Fibroblast of gingiva (primary cell): Measurements from ENCODE around the gene METRNL.

ENCODE experiments used
- DNase-seq: peaks from one replicate; pipeline ENCODE4 v3.0.0-alpha.2; 2011; ENCODE audit warnings: low read depth

The METRNL gene

GRCh38 chr17:83080858-83081683 is 1.7 kb downstream of the METRNL start:
- DNase-seq, result peak; percentile 31

DNA sequence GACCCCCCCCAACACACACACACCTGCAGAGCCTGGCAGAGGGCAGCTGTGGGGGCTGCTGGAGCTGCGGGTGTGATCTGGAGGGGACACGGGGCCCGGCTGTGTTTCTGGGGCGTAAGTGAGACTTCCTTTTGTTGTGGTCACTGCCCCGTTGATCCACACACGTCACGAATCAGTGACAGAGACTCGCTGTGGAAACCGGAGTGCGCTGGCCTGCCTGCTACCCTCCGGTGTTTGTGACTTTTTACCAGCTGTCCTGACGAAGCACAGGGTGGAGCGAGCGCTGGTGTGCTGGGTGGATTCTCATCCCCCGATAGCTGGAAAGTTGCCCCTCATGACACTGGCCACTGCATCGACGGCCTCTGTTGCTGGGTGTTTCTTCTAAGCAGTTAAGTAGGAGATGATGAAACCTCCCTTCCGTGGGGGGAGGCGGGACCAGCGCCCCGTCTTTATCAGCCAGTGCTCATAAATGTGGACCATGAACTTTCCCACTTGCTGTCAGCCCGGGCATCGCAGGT is 2.3 kb downstream of the METRNL start:
- peak; percentile 79 for DNase-seq

- DNase-seq, result no peak
These were observed 3.0 kb downstream of the METRNL start for GRCh38 chr17:83082424-83082823.

DNA sequence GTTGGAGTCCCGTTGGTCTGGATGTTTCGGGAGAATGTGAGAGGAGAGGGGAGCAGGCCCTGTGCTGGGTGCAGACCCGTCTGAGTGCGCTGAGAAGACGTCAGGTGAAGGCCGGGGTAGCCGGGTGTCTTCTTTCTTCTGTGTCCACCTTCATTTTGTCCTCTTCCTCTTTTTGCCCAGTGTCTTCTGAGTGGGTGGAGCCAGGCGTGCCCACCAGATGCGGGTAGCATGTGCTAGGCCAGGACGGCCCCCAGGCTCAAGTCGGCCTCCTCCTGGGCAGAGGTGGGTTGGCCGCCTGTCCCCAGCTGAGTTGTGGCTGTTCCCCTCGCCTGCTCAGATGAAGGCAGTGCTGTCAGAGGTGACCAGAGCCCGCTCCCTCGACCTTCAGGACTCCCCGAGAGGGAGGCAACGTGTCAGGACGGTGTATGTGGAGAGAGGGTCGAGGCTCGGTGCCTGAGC is 3.5 kb downstream of the METRNL start:
- DNase-seq, result no peak

DNA sequence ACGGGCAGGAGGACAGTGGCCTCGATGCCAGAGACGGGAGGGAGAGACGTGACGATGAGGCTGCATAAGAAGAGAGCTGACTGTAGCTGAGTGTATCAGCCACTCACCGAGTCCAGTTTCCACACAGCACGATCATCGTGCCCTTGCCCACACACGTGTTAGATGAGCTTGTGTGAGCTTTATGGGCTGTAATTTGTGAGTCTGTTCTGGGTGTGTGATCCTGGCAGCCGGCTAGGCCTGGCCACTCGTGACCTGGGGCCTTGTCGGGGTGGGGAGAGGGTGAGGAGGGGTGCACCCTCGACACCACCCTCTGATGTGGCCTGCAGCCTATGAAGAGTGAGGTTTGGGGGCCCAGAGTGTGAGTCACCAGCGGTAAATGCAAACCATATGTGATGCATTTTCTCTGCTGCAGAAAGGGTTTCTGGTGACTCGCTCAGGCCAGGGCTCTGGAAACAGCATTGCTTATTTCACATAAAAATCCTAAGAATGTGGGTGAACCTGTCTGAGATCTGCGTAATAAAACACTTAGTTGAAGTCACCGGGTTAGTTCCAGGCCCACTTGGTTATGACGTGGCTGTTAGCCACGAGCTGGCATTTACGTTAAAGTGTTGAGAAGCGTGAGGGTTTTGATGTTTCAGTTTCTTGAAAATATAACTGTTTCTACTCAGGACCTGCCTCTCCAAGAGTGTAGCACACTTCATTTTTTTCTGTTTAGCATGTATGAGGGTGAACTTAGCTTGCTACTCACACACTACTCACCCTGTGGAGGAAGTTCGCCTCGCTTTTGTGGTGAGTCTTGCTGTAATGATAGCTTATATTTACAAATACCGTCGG is 4.2 kb downstream of the METRNL start:
- DNase-seq, result peak; percentile 97

- no peak for DNase-seq
These were observed 4.8 kb downstream of the METRNL start for GRCh38 chr17:83084214-83084613.

DNA sequence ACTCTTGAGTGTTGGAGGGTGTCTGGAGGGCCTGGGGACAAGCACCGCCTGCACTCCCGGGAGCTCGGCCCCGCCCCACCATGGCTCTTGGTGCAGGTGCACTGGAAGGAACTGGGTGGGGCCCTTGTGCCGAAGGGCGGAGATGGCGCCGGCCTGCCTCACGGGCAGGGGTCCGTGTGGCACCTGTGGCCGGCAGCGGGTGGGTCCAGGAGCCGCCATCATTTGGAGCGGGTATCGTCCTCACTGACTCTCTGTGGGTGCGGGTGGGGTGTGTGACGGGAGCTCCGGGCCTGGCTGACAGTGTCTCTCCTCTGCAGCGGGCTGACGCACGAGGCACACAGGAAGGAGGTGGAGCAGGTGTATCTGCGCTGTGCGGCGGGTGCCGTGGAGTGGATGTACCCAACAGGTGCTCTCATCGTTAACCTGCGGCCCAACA is 5.2 kb downstream of the METRNL start:
- no peak for DNase-seq

DNA sequence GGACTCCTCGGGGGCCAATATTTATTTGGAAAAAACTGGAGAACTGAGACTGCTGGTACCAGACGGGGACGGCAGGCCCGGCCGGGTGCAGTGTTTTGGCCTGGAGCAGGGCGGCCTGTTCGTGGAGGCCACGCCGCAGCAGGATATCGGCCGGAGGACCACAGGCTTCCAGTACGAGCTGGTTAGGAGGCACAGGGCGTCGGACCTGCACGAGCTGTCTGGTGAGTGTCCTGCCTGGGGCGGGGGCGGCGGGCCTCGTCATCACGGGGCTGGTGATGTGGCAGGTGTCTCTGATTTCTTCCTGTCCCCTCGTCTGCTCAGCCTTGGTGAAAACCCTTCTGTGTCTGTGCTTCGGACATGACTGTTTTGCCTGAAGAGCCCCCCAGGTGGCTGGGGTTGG is 5.7 kb downstream of the METRNL start:
- DNase-seq, result no peak

DNA sequence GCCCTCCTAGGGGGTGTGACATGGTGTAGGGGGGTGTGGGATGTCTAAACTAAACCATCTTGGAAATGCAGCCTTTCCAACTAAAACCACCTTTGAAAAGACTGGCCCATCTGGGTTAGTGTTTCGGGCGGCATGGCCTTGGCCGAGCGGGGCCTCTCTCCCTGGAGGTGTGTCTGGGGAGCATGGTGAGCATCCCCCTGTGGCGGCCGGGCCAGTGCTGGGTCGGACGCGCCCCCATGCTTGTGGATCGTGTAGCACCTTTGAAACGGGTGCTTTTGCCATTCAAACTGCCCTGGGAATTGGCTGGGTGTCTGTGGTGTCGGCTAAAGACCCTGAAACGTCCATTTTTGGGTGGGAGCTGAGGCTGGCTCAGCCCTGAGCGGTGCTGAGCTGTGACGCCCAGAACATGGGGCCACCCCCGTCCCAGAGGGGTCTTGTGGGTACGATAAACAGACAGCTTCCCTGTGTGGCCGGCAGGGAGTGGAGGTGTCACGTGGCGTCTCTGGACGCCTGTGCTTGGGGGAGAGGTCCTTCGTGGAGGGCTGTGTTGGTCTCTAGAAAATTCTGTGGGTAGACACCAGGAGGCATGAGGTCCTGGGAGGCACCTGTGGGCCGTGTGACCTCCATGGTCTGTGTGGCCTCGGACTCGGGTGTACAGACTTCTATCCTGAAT is 6.3 kb downstream of the METRNL start:
- DNase-seq, result no peak

GRCh38 chr17:83086199-83086880 is 6.9 kb downstream of the METRNL start:
- no peak for DNase-seq

DNA sequence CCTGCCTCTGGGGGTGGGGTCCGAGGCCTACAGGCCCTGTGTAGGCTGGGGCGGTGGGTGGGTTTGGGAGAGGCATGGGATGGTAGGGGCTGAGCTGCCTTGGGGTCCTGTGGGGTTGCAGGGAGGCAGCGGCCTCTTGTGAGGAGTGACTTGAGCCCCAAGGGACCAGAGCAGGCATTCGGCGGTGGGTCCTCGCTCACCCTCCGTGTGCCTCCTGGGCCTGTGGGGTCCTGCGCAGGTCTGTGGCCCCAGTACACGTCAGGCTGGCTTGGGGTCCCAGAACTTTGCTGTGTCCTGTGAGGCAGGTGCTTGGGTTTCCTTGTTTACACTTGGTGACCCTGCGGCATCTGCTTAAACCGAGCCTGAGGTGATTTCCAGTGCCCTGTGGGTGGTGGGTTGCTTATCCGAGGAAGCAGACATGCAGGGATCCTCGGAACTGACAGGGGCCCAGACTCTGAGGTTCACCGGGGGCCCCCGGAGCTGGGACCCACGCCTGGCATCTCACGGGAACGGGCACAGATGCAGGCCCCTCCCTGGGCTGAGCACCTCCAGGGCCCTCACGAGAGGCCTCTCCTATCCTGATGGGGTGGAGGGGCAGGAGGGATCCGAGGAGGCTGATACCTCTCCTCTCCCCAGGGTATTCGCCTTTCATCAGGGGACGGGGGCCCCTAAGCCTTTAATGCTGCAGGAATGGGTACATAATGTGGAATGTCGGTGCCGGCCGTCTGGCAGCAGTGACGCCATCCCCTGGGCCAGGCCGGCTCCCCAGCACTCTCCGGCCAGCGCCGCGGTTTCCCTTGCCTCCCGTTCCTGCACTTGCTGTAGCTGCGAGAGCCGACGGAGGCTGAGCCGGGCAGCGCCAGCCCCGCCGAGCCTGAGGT is 7.7 kb downstream of the METRNL start:
- DNase-seq, result no peak

GRCh38 chr17:83087788-83088360 is 8.5 kb downstream of the METRNL start:
- DNase-seq, result no peak

GRCh38 chr17:83088451-83088850 is 9.0 kb downstream of the METRNL start:
- no peak for DNase-seq

DNA sequence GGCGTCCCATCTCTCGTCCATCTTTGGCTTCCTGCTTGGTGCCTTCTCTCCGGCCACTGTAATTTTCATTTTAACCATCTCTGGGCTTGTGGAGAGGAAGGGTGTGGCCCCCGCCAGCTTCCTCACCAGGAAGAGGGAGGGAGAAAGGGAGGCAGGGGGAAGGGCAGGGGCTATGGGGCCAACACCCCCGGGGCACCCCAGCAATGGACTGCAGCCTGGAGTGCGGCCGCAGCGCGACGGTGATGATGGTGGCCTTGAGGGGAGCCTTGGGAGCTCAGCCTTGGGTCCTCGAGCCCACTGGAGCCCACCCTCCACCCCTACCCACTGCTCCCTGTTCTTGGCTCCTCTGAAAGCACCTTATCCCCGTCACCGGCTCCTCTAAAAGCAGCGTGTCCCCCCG is 9.5 kb downstream of the METRNL start:
- DNase-seq, result no peak

- no peak for DNase-seq
These were observed 10.1 kb downstream of the METRNL start for GRCh38 chr17:83089328-83090132.

DNA sequence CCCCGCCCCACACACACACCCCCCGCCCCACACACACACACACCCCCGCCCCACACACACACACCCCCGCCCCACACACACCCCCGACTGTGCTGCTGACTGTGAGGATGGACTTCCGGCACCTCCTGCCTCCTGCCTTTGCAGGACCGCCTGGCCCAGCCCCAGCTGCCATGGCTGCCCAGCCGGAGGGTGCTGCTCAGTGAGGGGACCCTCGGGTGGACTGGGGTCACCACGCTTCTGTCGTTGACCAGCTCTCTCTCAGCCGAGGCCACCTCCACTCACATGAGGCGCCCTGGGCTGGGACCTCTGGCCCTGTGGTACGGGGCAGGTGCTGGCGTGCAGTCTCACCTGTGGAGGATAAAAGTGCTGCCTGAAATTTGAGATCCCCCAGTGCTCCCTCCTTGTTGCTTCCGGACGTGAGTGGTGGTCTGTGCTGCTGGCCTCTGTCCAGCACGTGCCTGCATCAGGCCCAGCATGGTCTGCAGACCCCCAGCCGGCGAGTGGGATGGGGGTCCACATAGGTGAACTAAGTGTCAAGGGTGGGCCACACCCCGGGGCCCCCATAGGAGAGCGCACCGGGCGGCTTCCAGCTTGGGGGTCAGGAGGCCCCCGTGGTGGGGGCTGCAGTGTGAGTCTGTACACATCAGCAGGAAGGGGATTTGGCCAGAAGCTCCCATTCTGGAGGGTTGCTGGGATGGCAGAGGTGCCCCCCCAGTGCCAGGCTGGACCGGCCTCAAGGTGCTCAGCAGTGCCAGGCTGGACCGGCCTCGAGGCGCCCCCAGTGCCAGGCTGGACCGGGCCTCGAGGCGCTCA is 11.2 kb downstream of the METRNL start:
- DNase-seq, result no peak

- DNase-seq, result no peak
These were observed 12.1 kb downstream of the METRNL start for GRCh38 chr17:83091257-83092141.

DNA sequence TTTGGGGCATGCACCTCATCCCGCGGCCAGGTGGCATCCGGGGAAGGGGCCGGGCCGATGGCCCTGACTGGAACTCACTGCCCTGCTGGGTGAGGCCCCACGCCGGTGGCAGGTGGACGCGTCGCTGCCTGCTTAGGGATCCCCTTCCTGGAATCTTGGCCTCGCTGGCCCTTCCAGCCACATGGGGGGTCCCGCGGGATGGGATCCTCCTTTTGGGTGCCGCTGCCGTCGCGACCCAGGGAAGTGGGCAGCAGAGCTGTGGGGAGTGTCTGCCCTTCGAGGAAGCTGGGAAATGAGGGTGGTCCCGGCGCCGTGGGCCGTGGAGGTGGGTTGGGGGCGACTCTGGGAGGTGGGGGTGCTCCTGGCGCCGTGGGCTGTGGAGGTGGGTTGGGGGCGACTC is 12.8 kb downstream of the METRNL start:
- no peak for DNase-seq
